Gastroesophageal sphincter (tissue), 3 donors: ENCODE results near the gene ASAP2.

ENCODE experiments used
- EP300 ChIP-seq: sonication (generic); formaldehyde crosslinking; IDR thresholded peaks from one replicate; pipeline ENCODE4 v1.6.1; 2017; ENCODE audit warnings: antibody characterized with exemption, mild to moderate bottlenecking
- POLR2A ChIP-seq, 2 donors: fragments of 450-650 bp; IDR thresholded peaks; one replicate each; pipeline ENCODE4 v1.6.1; 2017; ENCODE audit warnings: antibody characterized with exemption in 2 of 2, mild to moderate bottlenecking in 2 of 2, moderate library complexity in 1 of 2
- POLR2AphosphoS5 ChIP-seq: sonication (generic); formaldehyde crosslinking; IDR thresholded peaks from one replicate; pipeline ENCODE4 v1.6.1; 2017; ENCODE audit warnings: antibody characterized with exemption
- TF ChIP-seq, protein P1 (sequence below), 4 experiments: fragments of 200-600 bp in 2 of 4; fragments of 450-650 bp in 2 of 4; sonication (generic) in 1 of 4; IDR thresholded peaks; one replicate each; pipeline ENCODE4 v1.5.1; 2017 to 2019; ENCODE audit warnings: antibody characterized with exemption in 4 of 4, mild to moderate bottlenecking in 2 of 4, moderate library complexity in 2 of 4

- TF ChIP-seq, protein P1, sequence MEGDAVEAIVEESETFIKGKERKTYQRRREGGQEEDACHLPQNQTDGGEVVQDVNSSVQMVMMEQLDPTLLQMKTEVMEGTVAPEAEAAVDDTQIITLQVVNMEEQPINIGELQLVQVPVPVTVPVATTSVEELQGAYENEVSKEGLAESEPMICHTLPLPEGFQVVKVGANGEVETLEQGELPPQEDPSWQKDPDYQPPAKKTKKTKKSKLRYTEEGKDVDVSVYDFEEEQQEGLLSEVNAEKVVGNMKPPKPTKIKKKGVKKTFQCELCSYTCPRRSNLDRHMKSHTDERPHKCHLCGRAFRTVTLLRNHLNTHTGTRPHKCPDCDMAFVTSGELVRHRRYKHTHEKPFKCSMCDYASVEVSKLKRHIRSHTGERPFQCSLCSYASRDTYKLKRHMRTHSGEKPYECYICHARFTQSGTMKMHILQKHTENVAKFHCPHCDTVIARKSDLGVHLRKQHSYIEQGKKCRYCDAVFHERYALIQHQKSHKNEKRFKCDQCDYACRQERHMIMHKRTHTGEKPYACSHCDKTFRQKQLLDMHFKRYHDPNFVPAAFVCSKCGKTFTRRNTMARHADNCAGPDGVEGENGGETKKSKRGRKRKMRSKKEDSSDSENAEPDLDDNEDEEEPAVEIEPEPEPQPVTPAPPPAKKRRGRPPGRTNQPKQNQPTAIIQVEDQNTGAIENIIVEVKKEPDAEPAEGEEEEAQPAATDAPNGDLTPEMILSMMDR (IDR thresholded peaks at IDR 0.05), result no peak
- TF ChIP-seq POLR2AphosphoS5 (no peak), POLR2A (IDR thresholded peaks at IDR 0.05) (no peak), EP300 (no peak)
Measured at GRCh38 chr2:9269695-9270360, 63.2 kb downstream of the ASAP2 start.
